Stomach (tissue), 4 donors: ENCODE measurements around the gene SPAST.
"Not testable (repeated sequence)": the region's sequence is repeated elsewhere in the genome, so short reads cannot be mapped to it uniquely, and the experiment has no call there.

Experiments
- POLR2A ChIP-seq, 4 donors: fragments of 450-650 bp; IDR thresholded peaks; one replicate each; pipeline ENCODE4 v1.6.1; 2016; ENCODE audit warnings: antibody characterized with exemption in 4 of 4, control low read depth in 2 of 4, mild to moderate bottlenecking in 1 of 4, moderate library complexity in 1 of 4
- POLR2AphosphoS5 ChIP-seq, 3 donors: sonication (generic); formaldehyde crosslinking; IDR thresholded peaks; one replicate each; pipeline ENCODE4 v1.6.1; 2016; ENCODE audit warnings: antibody characterized with exemption in 3 of 3
- TF ChIP-seq, protein P1 (sequence below), 7 experiments: fragments of 450-650 bp in 4 of 7; fragments of 200-600 bp in 3 of 7; sonication (generic) in 3 of 7; IDR thresholded peaks; one replicate each; pipeline ENCODE4 v1.5.1; 2016 to 2019; ENCODE audit warnings: antibody characterized with exemption in 7 of 7, control low read depth in 2 of 7, mild to moderate bottlenecking in 1 of 7

DNA sequence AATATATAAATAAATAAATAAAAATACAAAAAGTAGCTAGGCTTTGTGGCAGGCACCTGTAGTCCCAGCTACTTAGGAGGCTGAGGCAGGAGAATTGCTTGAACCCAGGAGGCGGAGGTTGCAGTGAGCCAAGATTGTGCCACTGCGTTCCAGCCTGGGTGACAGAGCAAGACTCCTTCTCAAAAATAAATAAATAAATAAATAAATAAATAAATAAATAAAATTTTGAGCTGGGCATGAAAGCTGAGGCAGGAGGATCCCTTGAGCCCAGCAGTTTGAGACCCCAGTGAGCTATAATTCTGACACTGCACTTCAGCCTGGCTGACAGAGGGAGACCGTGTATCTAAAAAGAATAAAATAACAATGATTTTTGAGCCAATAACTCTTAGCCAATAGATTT, 8.8 kb upstream of the SPAST start:
- not testable (repeated sequence) for TF ChIP-seq POLR2AphosphoS5, POLR2A (IDR thresholded peaks at IDR 0.05)
- TF ChIP-seq, protein P1, sequence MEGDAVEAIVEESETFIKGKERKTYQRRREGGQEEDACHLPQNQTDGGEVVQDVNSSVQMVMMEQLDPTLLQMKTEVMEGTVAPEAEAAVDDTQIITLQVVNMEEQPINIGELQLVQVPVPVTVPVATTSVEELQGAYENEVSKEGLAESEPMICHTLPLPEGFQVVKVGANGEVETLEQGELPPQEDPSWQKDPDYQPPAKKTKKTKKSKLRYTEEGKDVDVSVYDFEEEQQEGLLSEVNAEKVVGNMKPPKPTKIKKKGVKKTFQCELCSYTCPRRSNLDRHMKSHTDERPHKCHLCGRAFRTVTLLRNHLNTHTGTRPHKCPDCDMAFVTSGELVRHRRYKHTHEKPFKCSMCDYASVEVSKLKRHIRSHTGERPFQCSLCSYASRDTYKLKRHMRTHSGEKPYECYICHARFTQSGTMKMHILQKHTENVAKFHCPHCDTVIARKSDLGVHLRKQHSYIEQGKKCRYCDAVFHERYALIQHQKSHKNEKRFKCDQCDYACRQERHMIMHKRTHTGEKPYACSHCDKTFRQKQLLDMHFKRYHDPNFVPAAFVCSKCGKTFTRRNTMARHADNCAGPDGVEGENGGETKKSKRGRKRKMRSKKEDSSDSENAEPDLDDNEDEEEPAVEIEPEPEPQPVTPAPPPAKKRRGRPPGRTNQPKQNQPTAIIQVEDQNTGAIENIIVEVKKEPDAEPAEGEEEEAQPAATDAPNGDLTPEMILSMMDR (IDR thresholded peaks at IDR 0.05): not testable (repeated sequence)
